ENCODE results near the gene KCP.

The KCP gene

DNA sequence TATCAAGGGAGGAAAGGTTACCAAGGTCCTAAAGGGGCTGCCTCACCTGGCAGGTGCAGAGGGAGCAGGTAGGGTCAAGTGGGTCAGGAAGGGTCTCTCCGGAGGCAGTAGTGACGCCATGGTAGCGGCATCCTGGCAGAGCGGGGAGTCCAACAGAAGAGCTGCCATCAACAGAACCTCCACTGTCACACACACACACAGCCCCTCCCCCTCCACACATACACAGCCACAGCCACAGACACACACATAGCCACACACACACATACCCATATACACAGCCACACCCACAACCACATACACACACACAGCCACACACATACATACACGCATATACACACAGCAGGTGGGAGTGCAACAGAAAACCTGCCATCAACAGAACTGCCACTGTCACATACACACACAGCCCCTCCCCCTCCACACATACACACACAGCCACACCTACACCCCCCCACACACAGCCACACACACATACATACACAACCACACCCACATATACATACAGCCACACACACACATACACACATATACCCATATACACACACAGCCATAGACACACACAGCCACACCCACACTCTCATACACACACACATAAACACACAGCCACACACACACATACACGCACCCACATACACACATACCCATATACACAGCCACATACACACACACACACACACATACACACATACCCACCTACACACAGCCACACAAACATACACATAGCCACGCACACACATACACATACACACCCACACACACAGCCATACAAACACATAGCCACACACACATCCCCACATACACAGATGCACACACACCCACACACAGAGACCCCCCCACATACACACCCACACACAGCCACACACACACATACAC is 23.1 kb downstream of the KCP start:
- no peak for DNase-seq (ENCODE audit: low read depth in 2 of 2)

DNA sequence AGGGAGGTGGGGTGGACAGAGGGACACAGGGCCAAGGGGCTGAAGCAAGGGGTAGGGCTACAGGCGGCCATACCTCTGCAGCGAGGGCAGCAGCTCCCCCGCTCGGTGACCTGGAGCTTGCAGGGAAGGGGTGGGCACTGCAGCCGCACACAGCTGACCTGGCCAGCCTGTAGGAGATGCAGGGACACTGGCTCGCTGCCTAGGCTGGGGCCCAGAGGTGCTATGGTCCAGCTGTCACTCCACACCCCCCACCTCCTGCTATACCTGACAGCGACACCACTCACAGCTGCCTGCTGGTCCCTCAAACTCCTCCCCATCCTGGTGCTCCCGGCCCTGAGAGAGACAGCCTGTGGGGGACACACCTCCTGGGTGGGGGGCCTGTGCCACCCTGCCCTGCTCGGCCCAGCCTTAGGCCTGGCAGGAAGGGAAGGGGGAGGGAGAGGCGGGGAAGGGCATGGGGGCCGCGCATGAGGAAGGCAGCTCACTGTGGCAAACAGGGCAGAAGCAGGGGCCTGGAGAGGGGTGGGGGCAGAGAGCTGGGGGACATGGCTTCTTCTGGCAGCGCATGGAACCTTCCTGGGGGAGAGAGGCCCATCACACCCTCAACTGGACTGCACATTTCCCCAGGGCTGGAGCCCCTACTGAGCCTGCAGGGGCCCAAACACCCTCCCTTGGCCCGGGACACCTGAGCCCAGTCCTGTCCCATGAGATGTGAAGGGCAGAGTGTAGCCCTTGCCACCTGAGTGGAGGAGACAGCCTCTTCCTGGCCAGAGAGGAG is 23.9 kb downstream of the KCP start:
- DNase-seq (ENCODE audit: low read depth in 2 of 2): no peak

DNA sequence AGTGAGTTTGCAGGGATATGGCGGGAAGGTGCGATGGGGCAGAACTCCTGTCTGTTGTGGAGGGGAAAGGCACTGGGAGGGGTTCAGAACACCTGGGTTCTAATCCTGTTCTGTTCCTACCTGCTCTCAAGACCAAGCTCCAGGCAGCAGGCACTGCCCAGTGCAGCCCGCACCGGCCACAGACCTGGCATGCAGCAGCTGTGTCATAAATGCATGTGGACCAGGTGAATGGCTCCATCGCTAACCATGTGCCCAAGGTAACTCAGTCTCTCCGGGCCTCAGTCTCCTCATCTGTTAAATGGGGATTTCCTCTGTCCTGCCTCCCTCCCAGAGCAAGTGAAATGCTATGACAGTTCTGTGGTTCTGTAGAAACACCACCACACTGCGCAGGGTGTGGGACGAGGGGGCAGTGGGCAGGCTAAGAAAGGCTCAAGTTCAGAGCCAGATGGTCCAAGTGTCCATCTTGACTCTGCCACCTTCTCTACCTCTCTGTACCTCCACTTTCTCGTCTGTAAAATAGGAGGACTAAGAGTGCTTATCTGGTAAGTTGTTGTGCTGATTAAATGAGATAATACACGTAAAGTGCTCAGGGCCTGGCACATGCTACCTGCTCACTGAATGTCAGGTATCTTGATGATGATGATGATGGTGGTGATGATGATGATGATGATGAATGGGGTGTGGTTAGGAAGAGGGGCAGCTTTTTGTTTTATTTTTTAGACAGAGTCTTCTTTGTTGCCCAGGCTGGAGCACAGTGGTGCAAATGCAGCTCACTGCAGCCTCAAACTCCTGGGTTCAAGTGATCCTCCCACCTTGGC is 24.9 kb downstream of the KCP start:
- DNase-seq (ENCODE audit: low read depth in 2 of 2): no peak

DNA sequence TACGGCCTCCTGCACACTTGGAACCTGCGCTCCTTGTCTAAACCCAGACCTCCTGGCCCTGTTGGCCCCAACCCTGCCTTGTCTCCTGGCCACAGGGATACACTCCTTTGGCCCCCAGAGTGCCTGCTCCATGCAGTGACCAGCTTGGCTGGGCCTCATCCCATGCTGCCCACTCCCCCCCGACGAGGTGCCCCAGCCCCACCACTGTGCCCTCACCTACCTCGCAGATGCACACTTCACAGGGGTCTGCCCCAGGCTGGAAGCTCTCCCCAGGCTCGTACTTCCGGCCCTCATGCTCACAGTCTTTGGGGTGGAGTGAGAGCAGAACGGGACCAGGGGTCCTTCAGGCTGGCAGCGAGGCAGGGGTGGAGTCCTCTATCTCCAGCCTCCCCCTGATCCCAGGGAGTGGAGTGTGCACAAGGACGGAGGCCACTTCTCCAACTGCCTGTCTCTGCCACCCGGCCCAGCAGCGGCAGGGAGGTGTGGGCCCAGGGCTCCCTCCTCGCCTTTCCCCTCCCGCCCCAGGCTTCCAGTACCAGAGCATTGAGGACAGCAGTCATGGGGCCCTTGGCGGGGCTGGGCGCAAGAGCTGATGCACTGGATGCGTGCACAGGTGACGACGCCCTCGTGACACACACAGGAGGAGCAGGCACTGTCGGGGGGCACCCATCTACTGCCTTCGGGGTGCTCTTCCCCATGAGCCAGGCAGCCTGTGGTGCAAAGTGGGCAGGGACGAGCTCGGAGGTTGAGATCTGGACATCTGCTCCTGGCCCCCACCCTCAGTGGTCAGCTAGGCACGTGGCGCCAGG is 25.7 kb downstream of the KCP start:
- DNase-seq (ENCODE audit: low read depth in 2 of 2): no peak

DNA sequence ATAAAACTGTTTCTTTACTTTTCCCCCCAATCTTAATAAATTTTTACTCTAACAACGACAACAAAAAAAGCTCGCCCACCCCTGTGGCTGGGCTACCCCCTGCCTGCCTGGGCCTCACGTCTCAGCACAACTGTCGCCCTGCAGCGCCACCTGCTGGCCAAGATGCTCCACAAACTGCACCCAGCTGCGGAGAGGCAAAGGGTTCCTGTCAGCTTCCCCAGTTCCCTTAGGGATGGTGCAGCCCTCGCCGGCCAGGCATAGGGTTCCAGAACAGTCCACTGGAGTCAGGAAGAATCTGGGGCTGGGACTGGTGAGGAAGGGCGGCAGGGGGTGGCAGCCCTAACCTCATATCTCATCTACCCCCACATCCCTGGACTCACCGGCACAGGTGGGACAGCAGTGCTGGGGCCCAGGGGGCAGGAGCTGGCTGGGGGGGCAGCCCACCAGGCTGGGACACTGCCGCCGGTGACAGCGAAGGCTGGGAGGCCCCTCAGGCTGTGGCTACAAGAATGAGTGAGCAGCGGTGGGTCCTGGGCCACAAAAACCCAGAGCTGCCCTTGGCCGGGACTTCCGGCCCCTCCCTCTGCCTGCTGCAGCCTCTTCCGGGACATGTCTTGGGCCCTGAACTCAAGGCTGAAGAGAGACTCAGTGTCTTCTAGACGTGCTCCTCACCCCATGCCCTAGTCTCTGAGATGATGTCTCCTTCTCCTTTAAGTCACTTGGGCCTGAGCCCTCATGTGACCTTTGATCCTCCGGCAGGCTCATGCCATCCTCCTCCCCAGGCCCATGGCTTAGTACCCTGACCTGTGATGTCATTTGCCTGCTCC is 26.7 kb downstream of the KCP start:
- DNase-seq (ENCODE audit: low read depth in 2 of 2): peak; percentile 56 to 71

DNA sequence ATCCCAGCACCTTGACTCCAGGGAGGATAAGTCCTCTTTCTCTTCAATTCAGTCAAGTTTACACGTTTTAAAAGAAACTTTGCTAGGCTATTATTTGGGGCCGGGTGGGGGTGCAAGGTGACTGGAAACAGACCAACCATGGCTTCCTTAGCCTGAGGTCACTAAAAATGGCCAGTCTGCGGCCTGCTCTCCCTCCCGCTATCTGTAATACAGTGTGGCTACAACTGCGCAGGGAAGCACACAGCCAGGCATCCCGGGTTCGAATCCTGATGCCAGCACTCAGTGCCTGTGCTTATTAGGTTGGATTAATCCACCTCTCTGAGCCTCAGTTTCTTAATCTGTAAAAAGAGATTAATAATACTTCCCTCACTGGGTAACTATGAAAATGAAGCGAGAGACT is 28.4 kb downstream of the KCP start:
- no peak for DNase-seq (ENCODE audit: low read depth in 2 of 2)

DNA sequence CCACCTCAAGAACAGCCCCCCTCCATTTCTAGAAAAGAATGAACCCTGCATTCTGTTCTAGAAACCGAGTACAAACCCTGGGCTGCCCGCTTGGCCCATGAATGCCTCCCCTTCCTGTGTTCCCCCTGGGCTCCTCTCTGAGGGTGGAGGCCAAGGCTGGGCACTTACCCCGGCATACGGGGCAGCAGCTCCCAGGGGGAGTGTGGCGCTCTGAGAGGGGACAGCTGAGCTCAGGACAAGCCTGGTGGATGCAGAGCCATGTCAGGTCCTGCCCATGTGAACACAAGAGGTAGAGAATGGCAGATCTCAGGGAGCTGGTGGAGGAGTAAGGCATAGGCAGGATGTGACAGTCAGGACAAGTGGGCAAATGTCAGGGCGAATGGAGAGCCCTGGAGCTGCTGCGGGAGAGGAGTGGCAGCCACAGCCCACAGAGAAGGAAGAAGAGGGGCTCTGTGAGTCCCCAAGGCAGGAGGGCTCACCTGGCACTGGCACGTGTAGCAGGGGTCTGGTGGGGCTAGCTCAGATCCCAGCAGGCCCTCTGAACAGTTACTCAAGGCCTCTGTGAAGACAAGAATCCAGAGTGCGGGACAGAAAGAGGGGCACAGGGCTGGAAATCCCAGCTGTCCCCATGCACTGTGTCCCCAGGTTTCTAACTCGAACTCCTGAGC is 28.9 kb downstream of the KCP start:
- DNase-seq (ENCODE audit: low read depth in 2 of 2): no peak

DNA sequence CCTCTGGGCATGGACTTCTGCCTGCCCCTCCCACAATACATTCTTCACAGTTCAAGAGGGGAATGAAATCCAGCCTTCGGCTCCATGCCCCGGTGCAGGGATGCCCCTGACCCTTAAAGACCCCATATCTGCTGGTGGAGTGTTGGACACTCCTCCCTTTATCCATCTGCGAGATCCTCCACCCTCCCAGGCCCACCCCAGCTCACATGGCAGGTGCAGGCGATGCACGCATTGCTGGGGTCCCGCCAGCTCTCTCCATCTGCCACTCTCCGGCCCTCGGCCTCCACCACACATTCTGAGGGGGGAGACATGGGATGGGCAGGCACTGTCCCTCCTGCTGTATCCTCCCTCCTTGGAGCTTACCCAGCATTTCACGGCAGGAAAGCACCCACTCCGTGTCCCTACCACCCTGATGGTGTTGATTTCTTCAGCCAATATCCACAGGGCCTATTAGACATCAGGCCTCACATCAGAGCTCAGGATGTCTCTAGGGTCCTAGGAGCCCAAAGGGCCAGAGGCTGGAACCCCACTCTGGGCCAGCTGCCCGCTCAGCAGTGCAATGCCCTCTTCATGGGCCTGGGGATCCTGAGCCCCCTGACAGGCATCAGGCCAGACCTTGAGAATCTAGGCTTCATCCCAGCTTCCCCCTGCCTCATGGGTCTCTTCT is 29.6 kb downstream of the KCP start:
- no peak for DNase-seq (ENCODE audit: low read depth in 2 of 2)

DNA sequence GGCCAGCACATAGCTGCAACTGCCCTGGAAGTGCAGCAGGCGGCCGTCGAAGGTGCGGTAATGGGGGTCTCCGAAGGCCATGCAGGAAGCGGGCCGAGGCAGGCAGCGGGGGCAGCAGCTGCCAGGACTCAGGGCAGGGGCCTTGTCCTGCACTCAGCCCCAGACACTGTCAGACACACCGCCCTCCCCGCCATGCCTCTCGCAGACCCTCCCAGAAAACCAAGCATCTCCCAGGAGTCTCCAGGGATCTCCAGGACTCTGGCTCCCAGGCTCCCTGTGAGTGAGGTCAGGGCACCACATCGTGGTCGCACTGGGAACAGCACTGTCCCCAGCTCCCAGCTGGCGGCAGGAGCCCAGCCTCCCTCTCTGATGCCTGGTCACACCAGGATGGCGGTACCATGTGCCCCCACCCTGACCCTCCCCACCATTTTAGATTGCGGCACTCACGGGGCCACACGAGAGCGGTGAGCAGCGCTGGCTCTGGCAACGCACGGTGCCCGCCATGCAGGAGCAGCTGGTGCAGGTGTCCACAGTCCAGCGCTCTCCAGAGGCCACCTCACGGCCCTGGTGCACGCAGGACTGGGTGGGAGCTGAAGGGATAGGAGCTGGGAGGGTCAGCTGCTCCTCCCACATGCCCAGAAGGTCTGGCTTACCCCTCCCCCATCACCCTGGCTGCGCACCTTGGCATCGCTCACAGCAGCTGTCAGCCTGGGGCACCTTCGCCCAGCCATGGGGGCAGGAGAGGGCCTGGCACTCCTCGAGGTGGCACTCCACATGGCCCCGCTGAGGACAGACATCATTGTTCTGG is 30.4 kb downstream of the KCP start:
- no peak for DNase-seq (ENCODE audit: low read depth in 2 of 2)

DNA sequence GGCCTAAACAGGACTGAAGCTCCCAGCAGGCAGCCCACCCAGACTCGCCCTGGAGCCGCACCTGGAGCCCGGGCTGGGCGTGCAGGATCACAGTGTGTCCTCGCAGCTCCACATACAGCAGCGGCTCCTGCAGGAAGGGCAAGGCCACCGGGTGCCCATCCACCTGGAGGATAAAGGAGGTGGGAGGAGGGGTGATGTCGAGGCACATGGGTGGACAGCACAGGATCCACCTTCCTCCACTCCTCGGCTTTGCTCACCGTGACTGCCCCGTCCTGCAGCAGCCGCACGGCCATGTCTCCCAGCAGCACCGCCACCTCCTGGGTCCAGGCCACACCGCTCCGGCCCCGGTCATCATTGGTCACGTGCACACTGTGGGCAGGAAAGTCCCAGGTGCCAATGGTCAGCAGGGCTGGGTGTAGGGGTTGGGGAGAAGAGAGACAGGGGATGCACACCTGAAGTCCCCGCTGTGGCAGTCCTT is 31.0 kb downstream of the KCP start:
- no peak for DNase-seq (ENCODE audit: low read depth in 2 of 2)

DNA sequence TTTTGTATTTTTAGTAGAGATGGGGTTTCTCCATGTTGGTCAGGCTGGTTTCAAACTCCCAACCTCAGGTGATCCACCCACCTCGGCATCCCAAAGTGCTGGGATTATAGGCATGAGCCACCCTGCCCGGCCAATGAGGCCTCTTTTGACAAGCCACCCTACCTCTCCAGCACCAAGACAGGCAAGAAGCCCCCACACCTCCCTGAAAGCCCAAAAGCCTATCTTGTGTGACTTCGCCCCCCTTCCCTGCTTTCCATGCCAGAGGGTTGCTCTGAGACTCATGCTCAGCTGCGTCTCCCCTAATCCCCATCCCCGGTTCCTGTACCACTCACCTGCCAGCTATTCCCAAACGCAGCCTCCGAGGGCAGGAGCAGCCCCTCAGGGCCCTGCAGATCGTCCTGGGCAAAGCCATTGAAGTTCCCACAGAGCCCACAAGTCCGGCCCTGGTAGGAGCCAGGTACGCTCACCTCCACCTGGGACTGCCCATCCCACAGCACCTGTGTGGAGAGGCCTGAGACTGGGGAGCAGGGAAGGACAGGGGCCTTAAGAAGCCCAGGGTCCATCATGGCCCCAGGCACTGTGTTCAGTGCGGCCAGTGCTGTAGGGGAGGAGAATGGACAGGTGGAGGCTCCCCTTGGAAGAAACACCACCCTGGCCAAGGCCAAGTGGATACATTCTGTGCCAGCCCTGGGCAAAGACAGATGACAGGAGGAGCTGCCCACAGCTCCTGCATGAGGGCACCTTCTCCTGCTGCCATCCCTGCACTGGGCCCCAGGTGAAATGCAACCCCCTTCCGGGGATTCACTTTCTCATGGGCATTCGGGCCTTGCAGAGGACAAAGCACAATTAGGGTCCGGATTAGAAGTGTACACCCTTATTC is 32.0 kb downstream of the KCP start:
- DNase-seq (ENCODE audit: low read depth in 2 of 2): no peak

DNA sequence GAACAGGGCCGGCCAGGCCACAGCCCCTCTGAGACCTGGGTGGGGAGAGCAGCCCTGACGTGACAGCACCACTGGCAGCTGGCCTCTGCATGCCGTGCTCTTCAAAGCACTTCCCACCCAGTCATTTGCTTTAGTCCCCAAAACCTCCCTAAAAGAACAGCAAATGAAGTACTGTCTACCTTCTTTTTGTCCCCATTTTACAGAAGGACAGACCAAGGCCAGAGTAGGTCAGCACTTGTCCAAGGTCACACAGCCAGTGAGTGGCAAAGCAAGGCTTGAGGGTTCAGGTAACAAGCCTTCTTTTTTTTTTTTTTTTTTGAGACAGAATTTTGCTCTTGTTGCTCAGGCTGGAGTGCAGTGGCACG is 32.8 kb downstream of the KCP start:
- no peak for DNase-seq (ENCODE audit: low read depth in 2 of 2)

DNA sequence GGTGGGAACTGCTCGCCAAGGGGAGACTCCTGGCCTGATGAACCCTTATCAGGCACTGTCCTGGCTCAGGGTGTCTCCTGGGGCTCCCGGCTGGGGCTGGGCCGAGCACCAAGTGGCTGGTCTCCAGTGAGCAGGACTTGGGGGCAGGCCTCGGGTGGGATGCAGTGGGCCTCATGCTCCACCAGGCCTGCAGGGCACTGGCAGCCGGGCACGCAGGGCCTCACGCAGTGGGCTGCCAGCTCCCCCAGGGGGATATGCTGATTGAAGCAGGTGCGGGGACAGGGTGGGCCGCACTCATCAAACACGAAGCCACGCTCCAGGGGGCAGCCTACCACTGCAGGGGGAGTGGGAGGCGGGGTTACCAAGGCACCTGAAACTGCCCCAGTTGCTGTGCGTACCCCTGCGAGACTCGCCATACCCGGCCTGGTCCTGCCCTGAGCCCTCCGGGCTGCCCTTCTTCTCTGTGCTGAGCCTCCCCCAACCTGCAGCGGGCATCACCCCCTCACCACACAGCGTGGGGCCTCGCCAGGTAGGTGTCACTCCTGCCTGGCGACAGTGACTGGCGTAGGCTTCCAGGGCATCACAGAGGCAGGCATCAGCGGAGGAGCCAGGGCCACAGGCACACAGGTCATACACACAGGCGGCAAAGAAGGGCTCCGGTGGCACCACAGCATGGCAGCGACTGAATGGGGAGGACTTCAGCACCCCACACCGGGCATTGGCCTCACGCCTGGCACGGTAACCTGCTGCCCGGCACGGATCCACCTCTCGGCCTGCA is 33.3 kb downstream of the KCP start:
- no peak for DNase-seq (ENCODE audit: low read depth in 2 of 2)

DNA sequence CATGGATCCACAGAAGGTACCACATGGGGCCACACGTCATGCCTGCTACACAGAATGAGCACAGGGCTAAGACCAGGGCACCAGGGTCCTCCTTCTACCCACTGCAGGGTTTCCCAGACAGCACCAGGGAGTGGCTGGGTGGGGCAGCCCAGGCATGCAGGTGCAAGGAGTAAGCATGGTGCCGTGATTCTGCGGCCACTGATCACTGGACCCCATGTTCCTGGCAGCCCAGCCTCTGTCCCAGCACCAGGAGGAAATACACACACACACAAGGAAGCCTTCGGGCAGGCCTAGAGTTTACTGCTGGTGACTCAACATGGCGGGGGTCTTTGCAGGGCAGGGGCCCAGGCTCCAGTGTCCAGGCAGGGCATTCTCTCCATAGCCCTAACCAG is 33.9 kb downstream of the KCP start:
- DNase-seq (ENCODE audit: low read depth in 2 of 2): no peak

DNA sequence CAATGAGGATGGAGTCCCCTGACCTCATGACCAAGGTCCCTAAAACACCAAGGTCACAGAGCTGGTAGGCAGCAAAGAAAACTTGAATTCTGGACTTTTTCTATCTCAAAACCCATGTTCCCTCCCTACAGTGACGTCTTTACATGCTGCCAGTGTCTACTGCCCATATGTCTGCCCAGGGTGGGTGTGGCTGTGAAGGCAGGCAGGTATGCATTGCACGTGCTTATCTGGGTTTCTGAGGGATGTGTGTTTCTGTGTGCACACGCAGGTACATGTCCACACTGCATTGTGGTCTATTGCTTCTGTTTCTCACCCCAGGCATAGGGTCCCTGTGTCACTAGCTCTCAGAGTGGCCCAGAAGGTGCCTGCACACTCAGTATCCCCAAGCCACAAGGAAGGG is 34.4 kb downstream of the KCP start:
- DNase-seq (ENCODE audit: low read depth in 2 of 2): no peak

DNA sequence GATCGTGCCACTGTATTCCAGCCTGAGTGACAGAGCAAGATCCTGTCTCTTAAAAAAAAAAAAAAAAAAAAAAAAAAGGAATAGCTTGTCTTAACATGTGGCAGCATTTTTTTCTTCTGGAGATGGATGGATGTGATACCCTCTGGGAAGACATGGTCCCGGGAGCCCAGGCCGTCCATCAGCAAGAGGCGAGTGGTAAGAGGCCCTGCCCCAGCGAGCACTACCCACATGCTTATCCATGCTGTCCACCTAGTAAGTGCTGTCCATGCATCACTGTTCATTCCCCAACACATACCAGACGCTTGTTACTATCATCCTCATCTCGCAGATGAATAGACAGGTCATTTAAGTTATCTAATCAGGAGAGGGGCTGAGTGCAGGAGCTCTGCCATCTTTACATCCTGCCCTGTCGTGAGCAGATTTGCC is 35.0 kb downstream of the KCP start:
- no peak for DNase-seq (ENCODE audit: low read depth in 2 of 2)
